ENCODE data around the gene IL18.

GRCh38 chr11:112127056-112127455, 36.8 kb downstream of the IL18 start:
- no peak for TF ChIP-seq POLR2A (IDR thresholded peaks at IDR 0.05; ENCODE audit: low read depth, low read length)
- no peak for TF ChIP-seq POLR2AphosphoS5 (IDR thresholded peaks at IDR 0.05; ENCODE audit: low read depth, low read length)
- no peak for TF ChIP-seq TAF1 (IDR thresholded peaks at IDR 0.05; ENCODE audit: borderline replicate concordance, low read depth, low read length)

All from GM12892 (cell line).